Endothelial cell of umbilical vein (primary cell): ENCODE data around the gene SINHCAF. TPM values are rescaled to one million over a fixed set of nuclear protein-coding genes. Genes with fewer than 3 reads are reported as not detected.

Experiments used
- BruUV-seq: library from RNA; stranded (reverse); fragments of 400-500 nt; replicated peaks from 2 replicates; lab custom pipeline; 2021; lab: Mats Ljungman, UMichigan
- CTCF ChIA-PET: fragments of 300-600, 350-600 bp; sonication (Branson Sonifier 250); formaldehyde crosslinking; loops from one replicate; lab custom pipeline; 2021; ENCODE audit warnings: antibody characterized with exemption, inconsistent platforms; lab: Charles Lee
- POLR2A ChIA-PET: fragments of 300-600, 350-600 bp; sonication (Branson Sonifier 250); formaldehyde crosslinking; loops from one replicate; lab custom pipeline; 2021; ENCODE audit warnings: antibody characterized with exemption, inconsistent platforms; lab: Charles Lee
- DNase-seq: peaks from one replicate; pipeline ENCODE4 v3.0.0-alpha.2; 2011; ENCODE audit warnings: low read depth, low spot score
- FAIRE-seq: peaks from 2 replicates; lab custom pipeline; 2011; peaks lifted over from hg19 to GRCh38; lab: Jason Lieb, UNC
- H2AFZ ChIP-seq: 2 replicates; pipeline ENCODE4 v1.6.0; 2012; ENCODE audit warnings: low read depth, low read length, control low read depth, inconsistent platforms
- H3K27ac ChIP-seq: 2 replicates; pipeline ENCODE4 v1.5.1; 2011; ENCODE audit warnings: low read depth, mild to moderate bottlenecking, control low read depth, low read length, moderate library complexity; ENCODE audit not compliant: insufficient read depth
- H3K27me3 ChIP-seq, 2 experiments: 2 replicates each; pipeline versions ENCODE4 v1.6.0 to v1.6.1; 2011; ENCODE audit warnings: low read length in 2 of 2, mixed read lengths in 1 of 2; ENCODE audit not compliant: control insufficient read depth in 2 of 2, insufficient read depth in 2 of 2
- H3K36me3 ChIP-seq, 2 experiments: 2 replicates in 1 of 2; 3 replicates in 1 of 2; pipeline ENCODE4 v1.5.1; 2011; ENCODE audit warnings: low read length in 2 of 2, mild to moderate bottlenecking in 1 of 2, moderate library complexity in 1 of 2; ENCODE audit not compliant: control insufficient read depth in 2 of 2, insufficient read depth in 2 of 2; ENCODE audit errors: extremely low read depth in 1 of 2
- H3K4me1 ChIP-seq: 3 replicates; pipeline ENCODE4 v1.5.1; 2011; ENCODE audit warnings: mild to moderate bottlenecking, low read length; ENCODE audit not compliant: control insufficient read depth, insufficient read depth; ENCODE audit errors: extremely low read depth
- H3K4me2 ChIP-seq: 2 replicates; pipeline ENCODE4 v1.6.1; 2011; ENCODE audit warnings: low read length, control low read depth, mixed read lengths; ENCODE audit not compliant: insufficient read depth
- H3K4me3 ChIP-seq, 3 experiments: fragments of 200-600 bp in 1 of 3; sonication (generic), shearing (Covaris generic) in 1 of 3; replicated peaks in 1 of 3; 2 replicates each; pipeline ENCODE4 v1.5.1; 2011 to 2016; ENCODE audit warnings: control low read depth in 3 of 3, low read length in 3 of 3, mild to moderate bottlenecking in 2 of 3, inconsistent platforms in 1 of 3, low read depth in 1 of 3, moderate library complexity in 1 of 3; ENCODE audit not compliant: insufficient read depth in 1 of 3
- H3K79me2 ChIP-seq: 2 replicates; pipeline ENCODE4 v1.6.0; 2012; ENCODE audit warnings: low read length, inconsistent platforms; ENCODE audit not compliant: control insufficient read depth, insufficient read depth
- H3K9ac ChIP-seq: replicated peaks from 2 replicates; pipeline ENCODE3; 2011; ENCODE audit warnings: low read length, control low read depth; ENCODE audit not compliant: insufficient read depth; ENCODE audit errors: extremely low read depth
- H3K9me1 ChIP-seq: replicated peaks from 3 replicates; pipeline ENCODE4 v1.6.0; 2011; ENCODE audit warnings: mild to moderate bottlenecking, low read length; ENCODE audit not compliant: control insufficient read depth, insufficient read depth; ENCODE audit errors: extremely low read depth
- H3K9me3 ChIP-seq: replicated peaks from 2 replicates; pipeline ENCODE4 v1.5.1; 2012; ENCODE audit warnings: low read length, inconsistent platforms; ENCODE audit not compliant: control insufficient read depth, insufficient read depth
- H4K20me1 ChIP-seq: replicated peaks from 2 replicates; pipeline ENCODE3; 2011; ENCODE audit warnings: mild to moderate bottlenecking, low read length; ENCODE audit not compliant: control insufficient read depth, insufficient read depth; ENCODE audit errors: extremely low read depth
- CTCF ChIP-seq, 2 donors: IDR thresholded peaks; 1 replicate in 1 of 2; 2 replicates in 1 of 2; pipeline ENCODE4 v1.5.1; 2011; ENCODE audit warnings: low read length in 2 of 2, mild to moderate bottlenecking in 2 of 2, moderate library complexity in 2 of 2, control low read depth in 1 of 2, inconsistent platforms in 1 of 2, low read depth in 1 of 2; ENCODE audit not compliant: insufficient read depth in 1 of 2; ENCODE audit errors: extremely low read depth in 1 of 2
- EZH2 ChIP-seq: IDR thresholded peaks from 2 replicates; pipeline ENCODE4 v1.6.1; 2012; ENCODE audit warnings: borderline replicate concordance, low read depth, mild to moderate bottlenecking, moderate library complexity, low read length, inconsistent platforms; ENCODE audit not compliant: severe bottlenecking
- FOS ChIP-seq: IDR thresholded peaks from 2 replicates; pipeline ENCODE4 v1.6.1; 2011; ENCODE audit warnings: mild to moderate bottlenecking, low read length, moderate library complexity, borderline replicate concordance; ENCODE audit not compliant: insufficient read depth
- JUN ChIP-seq: IDR thresholded peaks from 2 replicates; pipeline ENCODE4 v1.6.1; 2011; ENCODE audit warnings: borderline replicate concordance, low read depth; ENCODE audit not compliant: insufficient read length, insufficient read depth
- MYC ChIP-seq: IDR thresholded peaks from one replicate; pipeline ENCODE4 v1.6.1; 2011; ENCODE audit warnings: mild to moderate bottlenecking, low read depth, low read length
- POLR2A ChIP-seq: IDR thresholded peaks from 2 replicates; pipeline ENCODE4 v1.6.1; 2012; ENCODE audit warnings: low read depth, mild to moderate bottlenecking, control low read depth, low read length
- POLR2AphosphoS5 ChIP-seq: IDR thresholded peaks from 2 replicates; pipeline ENCODE4 v1.6.1; 2012; ENCODE audit warnings: low read depth, mild to moderate bottlenecking, control low read depth, low read length, moderate library complexity; ENCODE audit not compliant: insufficient read depth
- dilution Hi-C: fragments of 300-500 bp; cut with MboI; formaldehyde crosslinking; loops from one replicate; pipeline ENCODE4 v1.15.0; 2019; ENCODE audit warnings: low sequenced_read_pairs; ENCODE audit not compliant: extremely low pct_ligation_motif_present
- intact Hi-C: fragments of 100-400 bp; cut with micrococcal nuclease; formaldehyde crosslinking; loops from one replicate; pipeline ENCODE4 v1.10.0; 2022
- polyA plus RNA-seq, 4 experiments: library from polyadenylated mRNA; depleted of rRNA in 3 of 4; stranded (reverse) in 3 of 4; unstranded in 1 of 4; fragments of >200 nt; gene quantifications; 2 replicates each; pipeline versions ENCODE4 v1.2.1 to v1.2.3, GENCODE V29; 2011 to 2012; ENCODE audit warnings: missing spikeins in 1 of 4
- total RNA-seq: library from RNA; stranded (reverse); gene quantifications from 2 replicates; pipeline ENCODE4 v1.2.3, GENCODE V29; 2021
- TF ChIP-seq, protein P1 (sequence below): IDR thresholded peaks from 2 replicates; pipeline ENCODE4 v1.6.1; 2011; ENCODE audit not compliant: insufficient read depth, insufficient read length

Gene SINHCAF
- total and polyA plus RNA-seq, 2 donors (not counting 3 experiments of a cell fraction or from before 2014, with no cell fraction given) = 19.3 to 83.4 TPM

DNA sequence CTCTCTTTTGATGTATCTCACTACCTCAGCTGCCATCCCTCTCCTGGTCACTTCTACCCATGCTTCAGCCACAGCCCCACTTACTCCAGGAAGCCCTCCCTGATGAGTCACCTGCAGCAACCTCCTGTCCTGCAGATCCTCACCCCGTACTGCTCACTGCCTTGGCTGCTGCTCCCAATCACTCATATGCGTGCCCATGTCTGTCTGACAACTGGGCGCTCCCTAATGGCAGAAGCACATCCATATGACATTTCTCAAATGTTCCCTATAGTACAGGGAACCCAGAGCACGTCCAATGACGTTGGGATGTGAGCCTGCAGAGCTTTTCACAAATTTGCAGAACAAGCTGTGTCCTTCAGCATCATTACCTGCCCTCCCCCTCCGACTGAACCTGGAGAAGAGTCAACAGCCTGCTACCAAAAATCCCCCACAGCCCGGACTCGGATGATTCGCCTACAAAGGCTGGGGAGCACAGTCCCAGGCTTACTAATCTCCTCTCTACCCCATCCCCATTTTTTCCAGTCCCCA, 90.0 kb downstream of the SINHCAF start:
- peaks cover 11 to 18% of the 10 kb centered on the region in 2 experiments for H3K27me3 ChIP-seq
- no peak overlapping the region for H2AFZ ChIP-seq
- no TSS peak for BruUV-seq
- TF ChIP-seq POLR2AphosphoS5 (no peak), FOS (no peak), JUN (no peak), MYC (no peak), POLR2A (no peak), EZH2 (no peak), CTCF (IDR thresholded peaks at IDR 0.05; ENCODE audit: extremely low read depth in 1 of 2, insufficient read depth in 1 of 2, low read depth in 1 of 2, low read length in 2 of 2) (no peak)
- TF ChIP-seq, protein P1, sequence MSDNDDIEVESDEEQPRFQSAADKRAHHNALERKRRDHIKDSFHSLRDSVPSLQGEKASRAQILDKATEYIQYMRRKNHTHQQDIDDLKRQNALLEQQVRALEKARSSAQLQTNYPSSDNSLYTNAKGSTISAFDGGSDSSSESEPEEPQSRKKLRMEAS = no peak
- H3K9me3 ChIP-seq = no peaks in the 10 kb centered on the region
- no peaks in the 10 kb centered on the region for H4K20me1 ChIP-seq
- no peak for DNase-seq
- no peak for FAIRE-seq
- no peak overlapping the region for H3K27ac ChIP-seq
- no peaks in the 10 kb centered on the region for H3K4me1 ChIP-seq
- no peaks in the 10 kb centered on the region for H3K9me1 ChIP-seq
- no peak overlapping the region for H3K4me3 ChIP-seq
- H3K36me3 ChIP-seq = no peaks in the 10 kb centered on the region
- H3K4me2 ChIP-seq = no peak overlapping the region
- H3K79me2 ChIP-seq = no peaks in the 10 kb centered on the region
- CTCF ChIA-PET = interaction anchor here (0.7 to 11.9 kb wide), 7 partner anchors 12 to 390 kb away, joined by 3 to 123 read pairs (median 7); no protein-coding TSS in a partner anchor
- dilution Hi-C loops = loop anchor here (25.0 kb wide), 1 partner anchor 399 kb away; no protein-coding TSS in a partner anchor
- H3K9ac ChIP-seq = no peak overlapping the region
- intact Hi-C loops = loop anchor here (5.0 kb wide), 1 partner anchor 249 kb away; no protein-coding TSS in a partner anchor
- POLR2A ChIA-PET = no interaction called here
